Liver (tissue), 9 donors: ENCODE measurements around the gene MLLT10. TPM values are rescaled to one million over a fixed set of nuclear protein-coding genes. Genes with fewer than 3 reads are reported as not detected.

Source experiments
- DNase-seq: peaks from one replicate; pipeline ENCODE4 v3.0.0-alpha.2; 2017; ENCODE audit warnings: low spot score
- H3K27ac ChIP-seq, 2 donors: one replicate each; pipeline ENCODE4 v1.7.0; 2013; ENCODE audit warnings: inconsistent platforms in 2 of 2, low read length in 2 of 2, control low read depth in 1 of 2, low read depth in 1 of 2, mild to moderate bottlenecking in 1 of 2
- H3K27me3 ChIP-seq, 4 donors: one replicate each; pipeline versions ENCODE4 v1.6.1 to v1.7.0; 2013; ENCODE audit warnings: low read length in 3 of 4, inconsistent platforms in 1 of 4, mild to moderate bottlenecking in 1 of 4, moderate library complexity in 1 of 4; ENCODE audit not compliant: control insufficient read depth in 4 of 4, insufficient read depth in 4 of 4
- H3K36me3 ChIP-seq, 4 donors: one replicate each; pipeline versions ENCODE4 v1.6.1 to v1.7.0; 2013; ENCODE audit warnings: low read length in 3 of 4, mild to moderate bottlenecking in 3 of 4, low read depth in 1 of 4, moderate library complexity in 1 of 4; ENCODE audit not compliant: control insufficient read depth in 4 of 4, insufficient read depth in 3 of 4
- H3K4me1 ChIP-seq, 4 donors: one replicate each; pipeline versions ENCODE4 v1.6.1 to v1.7.0; 2013; ENCODE audit warnings: low read length in 3 of 4, mild to moderate bottlenecking in 3 of 4, moderate library complexity in 1 of 4; ENCODE audit not compliant: control insufficient read depth in 4 of 4, insufficient read depth in 4 of 4
- H3K4me3 ChIP-seq, 3 donors: one replicate each; pipeline versions ENCODE4 v1.6.1 to v1.7.0; 2013; ENCODE audit warnings: low read length in 3 of 3, control low read depth in 1 of 3, low read depth in 1 of 3, mild to moderate bottlenecking in 1 of 3
- H3K9ac ChIP-seq, 2 donors: one replicate each; pipeline ENCODE4 v1.7.0; 2013; ENCODE audit warnings: low read length in 2 of 2, mild to moderate bottlenecking in 2 of 2, moderate library complexity in 2 of 2, control low read depth in 1 of 2, low read depth in 1 of 2
- H3K9me3 ChIP-seq, 4 donors: one replicate each; pipeline versions ENCODE4 v1.6.1 to v1.7.0; 2013; ENCODE audit warnings: low read length in 3 of 4; ENCODE audit not compliant: control insufficient read depth in 4 of 4
- CTCF ChIP-seq: fragments of 150-350 bp; IDR thresholded peaks from 2 replicates; pipeline ENCODE4 v1.5.1; 2017; ENCODE audit warnings: improper control_type of control experiment, low read depth, low read length; ENCODE audit not compliant: missing input control
- FOXA1 ChIP-seq: IDR thresholded peaks from 2 replicates; pipeline ENCODE4 v1.6.1; 2016; ENCODE audit warnings: antibody characterized with exemption
- HNF4A ChIP-seq, 2 donors: conservative IDR thresholded peaks; 2 replicates each; pipeline ENCODE4 v1.6.1; 2016; ENCODE audit warnings: antibody characterized with exemption in 2 of 2, mild to moderate bottlenecking in 2 of 2
- HNF4G ChIP-seq: IDR thresholded peaks from 2 replicates; pipeline ENCODE4 v1.6.1; 2016; ENCODE audit warnings: antibody characterized with exemption
- JUND ChIP-seq, 2 donors: IDR thresholded peaks; 2 replicates each; pipeline ENCODE4 v1.6.1; 2016; ENCODE audit warnings: antibody characterized with exemption in 2 of 2
- RAD21 ChIP-seq, 2 donors: IDR thresholded peaks; 2 replicates each; pipeline ENCODE4 v1.6.1; 2016; ENCODE audit warnings: antibody characterized with exemption in 2 of 2, mild to moderate bottlenecking in 2 of 2
- REST ChIP-seq: IDR thresholded peaks from 2 replicates; pipeline ENCODE4 v1.6.1; 2016; ENCODE audit warnings: antibody characterized with exemption, mild to moderate bottlenecking
- RXRA ChIP-seq, 2 donors: IDR thresholded peaks; 2 replicates each; pipeline ENCODE4 v1.6.1; 2017 to 2018; ENCODE audit warnings: antibody characterized with exemption in 2 of 2, mild to moderate bottlenecking in 1 of 2
- SP1 ChIP-seq: IDR thresholded peaks from 2 replicates; pipeline ENCODE4 v1.6.1; 2018; ENCODE audit warnings: antibody characterized with exemption, mild to moderate bottlenecking
- TAF1 ChIP-seq: conservative IDR thresholded peaks from 2 replicates; pipeline ENCODE4 v1.6.1; 2016; ENCODE audit warnings: antibody characterized with exemption, mild to moderate bottlenecking
- ZBTB33 ChIP-seq: IDR thresholded peaks from 2 replicates; pipeline ENCODE4 v1.6.1; 2016; ENCODE audit warnings: antibody characterized with exemption
- WGBS: extraction: QIAGEN DNeasy Blood & Tissue Kit; methylation state at CpG from one replicate; pipeline ENCODE4 v1.1.7; 2013; 5-methylcytosine and 5-hydroxymethylcytosine counted together
- polyA plus RNA-seq, 2 donors: library from polyadenylated mRNA; stranded (reverse) in 1 of 2; unstranded in 1 of 2; fragments of 200-250 nt in 1 of 2; fragments of >200 nt in 1 of 2; fragmentation: Nextera tagmentation in 1 of 2; extraction: Ambion mirVana in 1 of 2; gene quantifications; one replicate each; pipeline versions ENCODE4 v1.2.1 to v1.2.3, GENCODE V29; 2013 to 2015
- total RNA-seq, 2 donors: library from RNA; depleted of rRNA; stranded (reverse); fragments of >200 nt; gene quantifications; one replicate each; pipeline ENCODE4 v1.2.3, GENCODE V29; 2014
- donor health status: healthy.
- donor health status: healthy.
- donor health status: healthy.
- donor health status: healthy.
- donor health status: healthy.

Gene MLLT10
- total and polyA plus RNA-seq, 4 donors: 11.9 to 47.4 (median 22.6) TPM

- H3K27me3 ChIP-seq: no peaks in the 10 kb centered on the region
- under 1% methylated on average over 73 of the region's 73 CpGs for WGBS
- H3K27ac ChIP-seq: peak overlapping the region; percentile 8 to 71
- no peaks in the 10 kb centered on the region for H3K9me3 ChIP-seq
- H3K36me3 ChIP-seq: no peaks in the 10 kb centered on the region
- TF ChIP-seq HNF4G: no peak
- no peak for TF ChIP-seq SP1
- TF ChIP-seq TAF1: no peak
- TF ChIP-seq RXRA (IDR thresholded peaks at IDR 0.05): no peak
- H3K9ac ChIP-seq: peak overlapping the region; percentile 3 to 8
- H3K4me1 ChIP-seq: peaks cover 0 to 52% (median 43%) of the 10 kb centered on the region in 4 donors
- H3K4me3 ChIP-seq: peak overlapping the region; percentile 65 to 84 (median 69)
- peak; percentile 62 for DNase-seq
These were observed 16.6 kb upstream of the MLLT10 start for GRCh38 chr10:21517134-21518031.

GRCh38 chr10:21518149-21518640 is 15.8 kb upstream of the MLLT10 start:
- Histone ChIP-seq H3K27me3 (no peaks in the 10 kb centered on the region), H3K36me3 (no peaks in the 10 kb centered on the region), H3K9me3 (no peaks in the 10 kb centered on the region), H3K9ac (peak overlapping the region in 1 of 2 donors; percentile 41), H3K4me1 (peaks cover 0 to 47% (median 37%) of the 10 kb centered on the region in 4 donors), H3K27ac (peak overlapping the region; percentile 73 to 77), H3K4me3 (peak overlapping the region in 2 of 3 donors; percentile 69 to 84)
- WGBS: 4% methylated on average over 13 of the region's 13 CpGs
- no peak for DNase-seq
- TF ChIP-seq TAF1 (no peak), ZBTB33 (peak; percentile 25)

- H3K9me3 ChIP-seq: no peaks in the 10 kb centered on the region
- WGBS: 5% methylated on average over 16 of the region's 16 CpGs
- no peaks in the 10 kb centered on the region for H3K27me3 ChIP-seq
- peak overlapping the region; percentile 54 to 84 (median 69) for H3K4me3 ChIP-seq
- peak overlapping the region; percentile 73 to 77 for H3K27ac ChIP-seq
- no peak for TF ChIP-seq JUND (IDR thresholded peaks at IDR 0.05)
- DNase-seq: no peak
- H3K4me1 ChIP-seq: peaks cover 0 to 47% (median 33%) of the 10 kb centered on the region in 4 donors
- peak overlapping the region; percentile 4 to 41 for H3K9ac ChIP-seq
- H3K36me3 ChIP-seq: no peaks in the 10 kb centered on the region
These were observed 15.2 kb upstream of the MLLT10 start for GRCh38 chr10:21518641-21519396.

- Histone ChIP-seq H3K4me3 (peak overlapping the region; percentile 51 to 84 (median 69)), H3K27ac (peak overlapping the region; percentile 73 to 77), H3K9ac (peak overlapping the region; percentile 52 to 59), H3K9me3 (no peaks in the 10 kb centered on the region), H3K27me3 (no peaks in the 10 kb centered on the region), H3K4me1 (peaks cover 0 to 49% (median 34%) of the 10 kb centered on the region in 4 donors), H3K36me3 (no peaks in the 10 kb centered on the region)
- 14% methylated on average over 11 of the region's 11 CpGs for WGBS
- DNase-seq: no peak
- no peak for TF ChIP-seq TAF1
- TF ChIP-seq HNF4A (conservative IDR thresholded peaks at IDR 0.05): no peak
- TF ChIP-seq RAD21 (IDR thresholded peaks at IDR 0.05): no peak
- TF ChIP-seq HNF4G: no peak
- TF ChIP-seq CTCF: no peak
- TF ChIP-seq REST: no peak
- no peak for TF ChIP-seq FOXA1
- no peak for TF ChIP-seq RXRA (IDR thresholded peaks at IDR 0.05)
These were observed 14.6 kb upstream of the MLLT10 start for GRCh38 chr10:21519397-21519933.
